WERI-Rb-1 (cell line): ENCODE results near the gene KAZN.

ENCODE experiments used
- DNase-seq: peaks from one replicate; pipeline ENCODE4 v3.0.0-alpha.2; 2020
- H3K27ac ChIP-seq: fragments of 250-450 bp; sonication (Bioruptor Pico); 2 replicates; pipeline ENCODE4 v1.5.1; 2020; ENCODE audit warnings: mild to moderate bottlenecking, moderate library complexity
- H3K27me3 ChIP-seq: fragments of 250-450 bp; sonication (Bioruptor Pico); 2 replicates; pipeline ENCODE4 v1.5.1; 2021; ENCODE audit warnings: mild to moderate bottlenecking, low read depth, moderate library complexity; ENCODE audit not compliant: insufficient read depth, severe bottlenecking
- H3K36me3 ChIP-seq: fragments of 250-450 bp; sonication (Bioruptor Pico); 2 replicates; pipeline ENCODE4 v1.5.1; 2020; ENCODE audit warnings: mild to moderate bottlenecking, moderate library complexity
- H3K4me3 ChIP-seq: 2 replicates; pipeline ENCODE4 v1.5.1; 2011; ENCODE audit warnings: low read depth, mild to moderate bottlenecking, control low read depth, low read length
- H3K9me3 ChIP-seq: fragments of 250-450 bp; sonication (Bioruptor Pico); 2 replicates; pipeline ENCODE4 v1.5.1; 2021; ENCODE audit warnings: mild to moderate bottlenecking, moderate library complexity; ENCODE audit not compliant: severe bottlenecking
- CTCF ChIP-seq: IDR thresholded peaks from 2 replicates; pipeline ENCODE4 v1.5.1; 2011; ENCODE audit warnings: low read depth, mild to moderate bottlenecking, control low read depth, inconsistent platforms, low read length

Gene KAZN

DNA sequence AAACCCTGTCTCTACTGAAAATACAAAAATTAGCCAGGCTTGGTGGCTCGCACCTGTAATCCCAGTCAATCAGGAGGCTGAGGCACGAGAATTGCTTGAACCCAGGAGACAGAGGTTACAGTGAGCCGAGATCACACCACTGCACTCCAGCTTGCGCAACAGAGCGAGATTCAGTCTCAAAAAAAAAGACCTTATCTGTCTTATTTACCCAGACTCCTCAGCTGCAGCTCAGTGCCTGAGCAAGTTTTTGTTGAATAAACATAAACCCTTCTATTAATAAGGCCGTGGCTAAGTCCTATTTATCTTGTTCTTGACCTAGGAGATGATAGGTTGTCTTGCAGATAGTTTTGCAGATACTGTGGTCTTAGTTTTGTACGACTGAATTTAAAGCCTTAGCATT, 418.6 kb downstream of the KAZN start:
- DNase-seq, result no peak
- H3K27me3 ChIP-seq, result no peaks in the 10 kb centered on the region
- no peak overlapping the region for H3K27ac ChIP-seq
- no peak for TF ChIP-seq CTCF
- H3K9me3 ChIP-seq, result no peaks in the 10 kb centered on the region
- no peaks in the 10 kb centered on the region for H3K36me3 ChIP-seq
- H3K4me3 ChIP-seq, result no peak overlapping the region

- Histone ChIP-seq H3K36me3 (no peaks in the 10 kb centered on the region), H3K27ac (no peak overlapping the region), H3K4me3 (no peak overlapping the region), H3K9me3 (no peaks in the 10 kb centered on the region), H3K27me3 (no peaks in the 10 kb centered on the region)
- no peak for DNase-seq
- TF ChIP-seq CTCF, result no peak
Observed at GRCh38 chr1:15018767-15019166, 420.3 kb downstream of the KAZN start.

DNA sequence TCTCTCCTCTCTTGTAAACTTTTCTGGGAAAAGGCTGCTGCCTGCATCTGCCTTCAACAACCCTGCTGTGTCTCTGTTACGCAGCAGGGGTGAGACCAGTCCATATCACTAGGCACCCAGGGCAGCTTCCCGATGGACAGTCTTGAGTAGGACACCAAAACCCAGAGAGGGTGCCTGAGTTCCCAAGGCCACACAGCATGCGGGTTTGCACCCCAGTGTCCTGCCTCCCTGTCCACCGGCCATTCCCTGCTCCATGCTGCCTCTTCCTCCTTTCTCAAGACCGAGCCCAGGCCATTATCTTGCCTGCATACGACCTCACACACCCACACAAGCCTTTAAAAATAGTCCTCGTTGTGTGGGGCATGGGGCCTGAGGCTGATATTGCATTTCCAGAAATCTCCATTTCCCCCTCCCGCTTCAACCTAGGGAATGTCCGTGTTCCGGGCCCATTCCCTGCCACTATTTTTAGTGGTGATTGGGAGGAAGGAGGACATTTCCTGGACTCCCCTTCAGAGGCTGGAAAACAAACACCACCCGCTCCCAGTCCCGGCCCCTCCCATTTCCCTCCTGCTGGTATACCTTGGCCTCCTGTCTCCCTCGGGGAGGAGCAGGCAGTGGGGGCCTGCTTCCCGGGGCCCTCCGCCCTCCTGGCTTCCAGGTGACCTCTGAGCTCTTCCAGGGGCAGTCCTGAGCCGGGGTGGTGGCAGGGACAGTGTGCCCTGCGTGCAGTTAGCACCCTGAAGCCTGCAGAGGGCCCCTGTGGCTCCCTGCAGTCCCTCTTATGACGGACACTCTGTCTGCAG, 422.7 kb downstream of the KAZN start:
- Histone ChIP-seq H3K27ac (no peak overlapping the region), H3K9me3 (no peaks in the 10 kb centered on the region), H3K4me3 (no peak overlapping the region), H3K36me3 (no peaks in the 10 kb centered on the region), H3K27me3 (no peaks in the 10 kb centered on the region)
- TF ChIP-seq CTCF, result no peak
- no peak for DNase-seq

GRCh38 chr1:15022048-15022447, 423.6 kb downstream of the KAZN start:
- Histone ChIP-seq H3K27me3 (no peaks in the 10 kb centered on the region), H3K36me3 (no peaks in the 10 kb centered on the region), H3K4me3 (no peak overlapping the region), H3K9me3 (no peaks in the 10 kb centered on the region), H3K27ac (no peak overlapping the region)
- no peak for DNase-seq
- TF ChIP-seq CTCF, result no peak

GRCh38 chr1:15023205-15023604, 424.7 kb downstream of the KAZN start:
- H3K27ac ChIP-seq, result no peak overlapping the region
- DNase-seq, result no peak
- no peaks in the 10 kb centered on the region for H3K36me3 ChIP-seq
- H3K27me3 ChIP-seq, result no peaks in the 10 kb centered on the region
- H3K4me3 ChIP-seq, result no peak overlapping the region
- no peak for TF ChIP-seq CTCF
- no peaks in the 10 kb centered on the region for H3K9me3 ChIP-seq

DNA sequence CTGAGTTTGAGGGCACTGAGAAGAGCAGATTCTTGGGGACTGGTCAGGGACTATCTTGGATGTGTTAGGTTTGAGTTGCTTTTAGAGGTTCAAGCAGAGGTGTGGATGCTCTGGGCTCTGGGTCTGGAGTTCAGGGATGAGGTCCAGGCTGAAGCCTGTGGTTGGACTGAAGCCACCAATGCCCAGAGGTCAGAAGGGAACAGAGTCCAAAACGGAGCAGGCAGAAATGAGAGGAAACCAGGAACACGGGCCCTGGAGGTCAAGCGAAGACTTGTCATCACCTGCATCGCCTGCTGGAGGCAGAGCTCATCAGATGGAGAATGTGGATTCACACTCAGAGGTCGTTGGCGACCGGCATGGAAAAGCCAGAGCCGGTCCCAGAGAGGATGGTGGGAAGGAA, 425.5 kb downstream of the KAZN start:
- Histone ChIP-seq H3K27ac (no peak overlapping the region), H3K27me3 (no peaks in the 10 kb centered on the region), H3K4me3 (no peak overlapping the region), H3K36me3 (no peaks in the 10 kb centered on the region), H3K9me3 (no peaks in the 10 kb centered on the region)
- no peak for DNase-seq
- no peak for TF ChIP-seq CTCF
